HepG2 (cell line): ENCODE measurements around the gene NPIPA3.

Experiments used
- FIP1L1 ChIP-seq: fragments of 200-400 bp; formaldehyde crosslinking; IDR thresholded peaks from 2 replicates; pipeline ENCODE4 v1.6.1; 2018; ENCODE audit warnings: low read depth, mild to moderate bottlenecking, low read length, moderate library complexity, borderline replicate concordance; ENCODE audit not compliant: insufficient read depth
- NR2F1 ChIP-seq, 2 experiments: fragments of 450-650 bp in 1 of 2; formaldehyde crosslinking in 1 of 2; IDR thresholded peaks; 2 replicates each; pipeline versions ENCODE4 v1.5.0 to v1.6.1; 2016 to 2020; ENCODE audit warnings: mild to moderate bottlenecking in 1 of 2, missing compliant biosample characterization in 1 of 2, missing genetic modification reagents in 1 of 2, moderate library complexity in 1 of 2
- ZNF17 ChIP-seq: sonication (generic); formaldehyde crosslinking; IDR thresholded peaks from 2 replicates; pipeline ENCODE4 v1.5.0; 2020; ENCODE audit warnings: mild to moderate bottlenecking, missing genetic modification reagents
- ZNF430 ChIP-seq: sonication (generic); formaldehyde crosslinking; IDR thresholded peaks from 2 replicates; pipeline ENCODE4 v1.9.0; 2021; ENCODE audit warnings: mild to moderate bottlenecking, missing genetic modification reagents
- TF ChIP-seq, protein P1 (sequence below), 2 experiments: IDR thresholded peaks; 2 replicates each; pipeline ENCODE4 v1.6.1; 2011 to 2012; ENCODE audit warnings: low read length in 2 of 2, borderline replicate concordance in 1 of 2, low read depth in 1 of 2, mild to moderate bottlenecking in 1 of 2, moderate library complexity in 1 of 2

DNA sequence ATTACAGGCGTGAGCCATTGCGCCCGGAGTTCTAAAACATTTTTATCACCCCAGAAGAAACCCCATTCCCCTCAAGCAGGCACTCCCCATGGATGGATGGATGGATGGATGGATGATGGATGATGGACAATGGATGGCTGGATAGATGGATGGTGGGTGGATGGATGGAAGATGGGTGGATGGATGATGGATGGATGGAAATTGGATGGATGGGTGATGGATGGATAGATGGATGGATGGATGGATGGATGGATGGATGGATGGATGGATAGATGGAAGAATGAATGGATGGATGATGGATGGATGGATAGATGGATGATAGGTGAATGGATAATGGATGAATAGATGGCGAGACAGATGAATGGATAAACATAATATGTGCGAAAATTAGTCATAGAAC is 25.6 kb upstream of the NPIPA3 start:
- TF ChIP-seq ZNF430, result no peak
- no peak for TF ChIP-seq NR2F1 (CRISPR knock-in tag; IDR thresholded peaks at IDR 0.05)
- TF ChIP-seq, protein P1, sequence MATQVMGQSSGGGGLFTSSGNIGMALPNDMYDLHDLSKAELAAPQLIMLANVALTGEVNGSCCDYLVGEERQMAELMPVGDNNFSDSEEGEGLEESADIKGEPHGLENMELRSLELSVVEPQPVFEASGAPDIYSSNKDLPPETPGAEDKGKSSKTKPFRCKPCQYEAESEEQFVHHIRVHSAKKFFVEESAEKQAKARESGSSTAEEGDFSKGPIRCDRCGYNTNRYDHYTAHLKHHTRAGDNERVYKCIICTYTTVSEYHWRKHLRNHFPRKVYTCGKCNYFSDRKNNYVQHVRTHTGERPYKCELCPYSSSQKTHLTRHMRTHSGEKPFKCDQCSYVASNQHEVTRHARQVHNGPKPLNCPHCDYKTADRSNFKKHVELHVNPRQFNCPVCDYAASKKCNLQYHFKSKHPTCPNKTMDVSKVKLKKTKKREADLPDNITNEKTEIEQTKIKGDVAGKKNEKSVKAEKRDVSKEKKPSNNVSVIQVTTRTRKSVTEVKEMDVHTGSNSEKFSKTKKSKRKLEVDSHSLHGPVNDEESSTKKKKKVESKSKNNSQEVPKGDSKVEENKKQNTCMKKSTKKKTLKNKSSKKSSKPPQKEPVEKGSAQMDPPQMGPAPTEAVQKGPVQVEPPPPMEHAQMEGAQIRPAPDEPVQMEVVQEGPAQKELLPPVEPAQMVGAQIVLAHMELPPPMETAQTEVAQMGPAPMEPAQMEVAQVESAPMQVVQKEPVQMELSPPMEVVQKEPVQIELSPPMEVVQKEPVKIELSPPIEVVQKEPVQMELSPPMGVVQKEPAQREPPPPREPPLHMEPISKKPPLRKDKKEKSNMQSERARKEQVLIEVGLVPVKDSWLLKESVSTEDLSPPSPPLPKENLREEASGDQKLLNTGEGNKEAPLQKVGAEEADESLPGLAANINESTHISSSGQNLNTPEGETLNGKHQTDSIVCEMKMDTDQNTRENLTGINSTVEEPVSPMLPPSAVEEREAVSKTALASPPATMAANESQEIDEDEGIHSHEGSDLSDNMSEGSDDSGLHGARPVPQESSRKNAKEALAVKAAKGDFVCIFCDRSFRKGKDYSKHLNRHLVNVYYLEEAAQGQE (IDR thresholded peaks at IDR 0.05; ENCODE audit: borderline replicate concordance in 1 of 2, low read depth in 1 of 2, low read length in 2 of 2), result no peak
- TF ChIP-seq FIP1L1, result no peak
- no peak for TF ChIP-seq ZNF17 (CRISPR knock-in tag)
